ENCODE data around the gene C10orf71. TPM values are rescaled to one million over a fixed set of nuclear protein-coding genes. Genes with fewer than 3 reads are reported as not detected.

C10orf71 gene
- total RNA-seq, 1 donor from 2014 or later = not detected

DNA sequence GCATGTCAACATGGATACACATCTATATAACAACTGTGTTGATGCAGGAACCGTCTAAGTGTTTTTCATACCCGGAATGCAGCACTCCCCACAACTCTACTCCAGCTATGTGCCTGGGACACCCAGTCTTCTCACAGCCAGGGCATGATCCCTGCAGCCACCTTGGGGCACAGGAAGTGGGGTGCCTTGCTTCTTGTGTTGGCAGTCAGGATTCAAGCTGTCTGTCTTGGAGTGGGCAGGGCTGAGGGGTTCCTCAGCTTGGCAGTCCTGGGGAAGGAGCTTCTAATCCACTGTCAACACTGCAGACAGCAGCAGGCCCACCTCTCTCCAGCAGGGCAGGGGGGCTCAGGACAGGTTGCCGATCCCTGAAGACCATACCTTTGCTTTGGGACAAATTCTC, 55.6 kb downstream of the C10orf71 start:
- no peaks in the 10 kb centered on the region for H3K9me3 Mint-ChIP-seq (ENCODE audit: unreplicated experiment)
- H3K27ac Mint-ChIP-seq (ENCODE audit: unreplicated experiment) = no peak overlapping the region
- no peaks in the 10 kb centered on the region for H3K4me1 ChIP-seq (ENCODE audit: insufficient read depth, low read length)
- no peak overlapping the region for H3K27ac ChIP-seq (ENCODE audit: low read depth, low read length)
- H3K9me3 ChIP-seq (ENCODE audit: insufficient read depth, low read depth, low read length) = no peaks in the 10 kb centered on the region
- DNase-seq (ENCODE audit: low read depth) (no peak), FAIRE-seq (no peak)
- H3K4me1 Mint-ChIP-seq (ENCODE audit: low read depth, unreplicated experiment) = no peaks in the 10 kb centered on the region
- H3K4me2 ChIP-seq (ENCODE audit: low read length) = no peak overlapping the region
- no peak for TF ChIP-seq EZH2 (IDR thresholded peaks at IDR 0.05; ENCODE audit: insufficient read depth, low read length)
- TF ChIP-seq, protein P1, sequence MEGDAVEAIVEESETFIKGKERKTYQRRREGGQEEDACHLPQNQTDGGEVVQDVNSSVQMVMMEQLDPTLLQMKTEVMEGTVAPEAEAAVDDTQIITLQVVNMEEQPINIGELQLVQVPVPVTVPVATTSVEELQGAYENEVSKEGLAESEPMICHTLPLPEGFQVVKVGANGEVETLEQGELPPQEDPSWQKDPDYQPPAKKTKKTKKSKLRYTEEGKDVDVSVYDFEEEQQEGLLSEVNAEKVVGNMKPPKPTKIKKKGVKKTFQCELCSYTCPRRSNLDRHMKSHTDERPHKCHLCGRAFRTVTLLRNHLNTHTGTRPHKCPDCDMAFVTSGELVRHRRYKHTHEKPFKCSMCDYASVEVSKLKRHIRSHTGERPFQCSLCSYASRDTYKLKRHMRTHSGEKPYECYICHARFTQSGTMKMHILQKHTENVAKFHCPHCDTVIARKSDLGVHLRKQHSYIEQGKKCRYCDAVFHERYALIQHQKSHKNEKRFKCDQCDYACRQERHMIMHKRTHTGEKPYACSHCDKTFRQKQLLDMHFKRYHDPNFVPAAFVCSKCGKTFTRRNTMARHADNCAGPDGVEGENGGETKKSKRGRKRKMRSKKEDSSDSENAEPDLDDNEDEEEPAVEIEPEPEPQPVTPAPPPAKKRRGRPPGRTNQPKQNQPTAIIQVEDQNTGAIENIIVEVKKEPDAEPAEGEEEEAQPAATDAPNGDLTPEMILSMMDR (IDR thresholded peaks at IDR 0.05; ENCODE audit: insufficient read depth, low read depth, low read length) = no peak
- no peak overlapping the region for H3K4me3 ChIP-seq (ENCODE audit: insufficient read depth, low read depth, low read length)
- H3K4me3 Mint-ChIP-seq (ENCODE audit: unreplicated experiment) = no peak overlapping the region
- no peaks in the 10 kb centered on the region for H4K20me1 ChIP-seq (ENCODE audit: insufficient read depth, low read length)
- no peak overlapping the region for H3K9ac ChIP-seq (ENCODE audit: low read length)
- no peaks in the 10 kb centered on the region for H3K36me3 Mint-ChIP-seq (ENCODE audit: low read depth, unreplicated experiment)
- H3K36me3 ChIP-seq (ENCODE audit: insufficient read depth, low read length) = no peaks in the 10 kb centered on the region
- no peak overlapping the region for H2AFZ ChIP-seq (ENCODE audit: low read depth, low read length)
- H3K79me2 ChIP-seq (ENCODE audit: insufficient read depth, low read length) = no peaks in the 10 kb centered on the region
- H3K27me3 ChIP-seq (ENCODE audit: insufficient read depth, low read length) = no peaks in the 10 kb centered on the region
- peaks cover 14% of the 10 kb centered on the region for H3K27me3 Mint-ChIP-seq (ENCODE audit: low read depth, unreplicated experiment)

DNA sequence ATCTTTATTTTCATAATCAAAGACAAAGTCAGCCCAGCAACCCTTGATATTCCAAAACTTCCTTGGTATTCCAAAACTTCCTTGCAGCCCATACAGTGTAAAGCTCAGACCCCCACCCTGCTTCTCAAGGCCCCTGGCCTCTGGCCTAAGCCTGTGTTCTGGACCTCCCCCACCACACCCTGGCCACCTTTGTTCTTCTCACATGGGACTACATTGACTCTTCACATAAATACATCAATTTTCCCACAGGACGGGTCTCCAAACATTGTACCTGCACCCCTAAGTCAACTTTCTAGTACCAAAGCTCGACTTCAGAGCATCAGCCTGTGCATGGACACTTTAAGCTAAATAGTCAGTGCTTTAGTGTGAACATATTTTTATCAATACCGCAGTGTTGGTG, 56.3 kb downstream of the C10orf71 start:
- no peak overlapping the region for H2AFZ ChIP-seq (ENCODE audit: low read depth, low read length)
- H3K27ac ChIP-seq (ENCODE audit: low read depth, low read length) = no peak overlapping the region
- H3K9ac ChIP-seq (ENCODE audit: low read length) = no peak overlapping the region
- no peak overlapping the region for H3K27ac Mint-ChIP-seq (ENCODE audit: unreplicated experiment)
- no peak overlapping the region for H3K4me3 Mint-ChIP-seq (ENCODE audit: unreplicated experiment)
- TF ChIP-seq EZH2 (IDR thresholded peaks at IDR 0.05; ENCODE audit: insufficient read depth, low read length) = no peak
- TF ChIP-seq, protein P1 (IDR thresholded peaks at IDR 0.05; ENCODE audit: insufficient read depth, low read depth, low read length) = no peak
- peaks cover 14% of the 10 kb centered on the region for H3K27me3 Mint-ChIP-seq (ENCODE audit: low read depth, unreplicated experiment)
- H3K4me1 Mint-ChIP-seq (ENCODE audit: low read depth, unreplicated experiment) = peaks cover 5% of the 10 kb centered on the region
- H3K4me1 ChIP-seq (ENCODE audit: insufficient read depth, low read length) = no peaks in the 10 kb centered on the region
- no peaks in the 10 kb centered on the region for H3K27me3 ChIP-seq (ENCODE audit: insufficient read depth, low read length)
- H3K4me2 ChIP-seq (ENCODE audit: low read length) = no peak overlapping the region
- DNase-seq (ENCODE audit: low read depth) (no peak), FAIRE-seq (no peak)
- H3K36me3 ChIP-seq (ENCODE audit: insufficient read depth, low read length) = no peaks in the 10 kb centered on the region
- H3K36me3 Mint-ChIP-seq (ENCODE audit: low read depth, unreplicated experiment) = no peaks in the 10 kb centered on the region
- no peaks in the 10 kb centered on the region for H4K20me1 ChIP-seq (ENCODE audit: insufficient read depth, low read length)
- no peak overlapping the region for H3K4me3 ChIP-seq (ENCODE audit: insufficient read depth, low read depth, low read length)
- no peaks in the 10 kb centered on the region for H3K79me2 ChIP-seq (ENCODE audit: insufficient read depth, low read length)
- no peaks in the 10 kb centered on the region for H3K9me3 Mint-ChIP-seq (ENCODE audit: unreplicated experiment)
- H3K9me3 ChIP-seq (ENCODE audit: insufficient read depth, low read depth, low read length) = no peaks in the 10 kb centered on the region

DNA sequence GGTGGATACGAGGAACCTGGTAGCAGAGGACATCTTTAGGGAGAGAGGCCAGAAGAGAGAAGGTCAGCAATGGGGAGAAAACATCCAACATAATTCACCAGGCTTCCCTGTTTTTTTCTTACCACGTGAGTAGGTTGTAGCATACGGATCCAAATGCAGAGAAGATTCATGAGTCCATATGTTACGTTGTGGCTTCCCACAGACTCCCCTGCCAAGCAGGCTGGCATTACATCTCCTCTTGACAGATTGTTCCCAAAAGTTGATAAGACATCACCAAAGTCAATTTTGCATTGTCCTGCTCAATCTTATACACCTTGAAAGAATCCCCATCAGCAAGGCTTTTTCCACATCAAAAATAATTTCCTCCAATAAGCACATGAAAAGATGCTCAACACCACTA, 57.2 kb downstream of the C10orf71 start:
- DNase-seq (ENCODE audit: low read depth) (no peak), FAIRE-seq (no peak)

More for the DNA sequence above, 57.2 kb downstream of the C10orf71 start:
- Histone ChIP-seq H3K9me3 (ENCODE audit: insufficient read depth, low read depth, low read length) (no peaks in the 10 kb centered on the region), H2AFZ (ENCODE audit: low read depth, low read length) (no peak overlapping the region), H3K4me2 (ENCODE audit: low read length) (no peak overlapping the region), H3K36me3 (ENCODE audit: insufficient read depth, low read length) (no peaks in the 10 kb centered on the region), H3K27me3 (ENCODE audit: insufficient read depth, low read length) (no peaks in the 10 kb centered on the region), H3K4me1 (ENCODE audit: insufficient read depth, low read length) (no peaks in the 10 kb centered on the region), H4K20me1 (ENCODE audit: insufficient read depth, low read length) (no peaks in the 10 kb centered on the region), H3K79me2 (ENCODE audit: insufficient read depth, low read length) (no peaks in the 10 kb centered on the region), H3K27ac (ENCODE audit: low read depth, low read length) (no peak overlapping the region), H3K4me3 (ENCODE audit: insufficient read depth, low read depth, low read length) (no peak overlapping the region), H3K9ac (ENCODE audit: low read length) (no peak overlapping the region)
- Mint-ChIP-seq H3K36me3 (ENCODE audit: low read depth, unreplicated experiment) (no peaks in the 10 kb centered on the region), H3K27ac (ENCODE audit: unreplicated experiment) (no peak overlapping the region), H3K4me1 (ENCODE audit: low read depth, unreplicated experiment) (peaks cover 5% of the 10 kb centered on the region), H3K4me3 (ENCODE audit: unreplicated experiment) (no peak overlapping the region), H3K9me3 (ENCODE audit: unreplicated experiment) (no peaks in the 10 kb centered on the region), H3K27me3 (ENCODE audit: low read depth, unreplicated experiment) (peaks cover 13% of the 10 kb centered on the region)
- TF ChIP-seq EZH2 (IDR thresholded peaks at IDR 0.05; ENCODE audit: insufficient read depth, low read length) = no peak
- TF ChIP-seq, protein P1 (IDR thresholded peaks at IDR 0.05; ENCODE audit: insufficient read depth, low read depth, low read length) = no peak

All from astrocyte (in vitro differentiated cells and primary cell).